GM21381 (cell line): Measurements from ENCODE around the gene FTSJ3.

Experiments used
- ATAC-seq: cut with Tn5 transposase; IDR thresholded peaks from one replicate; pipeline ENCODE4 v1.9.1; 2021; ENCODE audit warnings: mild to moderate bottlenecking, moderate library complexity; ENCODE audit not compliant: unreplicated experiment

The FTSJ3 gene

GRCh38 chr17:63790057-63790456, 37.4 kb downstream of the FTSJ3 start:
- ATAC-seq, result no peak

GRCh38 chr17:63786971-63787711, 40.3 kb downstream of the FTSJ3 start:
- no peak for ATAC-seq

- ATAC-seq, result no peak
Observed at GRCh38 chr17:63786117-63786516, 41.3 kb downstream of the FTSJ3 start.

GRCh38 chr17:63785556-63785955, 41.9 kb downstream of the FTSJ3 start:
- no peak for ATAC-seq

- ATAC-seq, result no peak
Observed at GRCh38 chr17:63783522-63783921, 43.9 kb downstream of the FTSJ3 start.

GRCh38 chr17:63780928-63781327, 46.5 kb downstream of the FTSJ3 start:
- no peak for ATAC-seq

- no peak for ATAC-seq
Observed at GRCh38 chr17:63780507-63780906, 47.0 kb downstream of the FTSJ3 start.

GRCh38 chr17:63775420-63775819, 52.0 kb downstream of the FTSJ3 start:
- no peak for ATAC-seq

- ATAC-seq, result no peak
Observed at GRCh38 chr17:63774969-63775265, 52.5 kb downstream of the FTSJ3 start.

- peak; percentile 1 for ATAC-seq
Observed at GRCh38 chr17:63774141-63774968, 53.1 kb downstream of the FTSJ3 start, which contains the start of gene DDX42. Gene DDX42 (plus strand): TSS chr17:63774170. CDS start chr17:63787050, 12,880 bp downstream.

GRCh38 chr17:63773272-63774140, 54.0 kb downstream of the FTSJ3 start, which contains the start of gene CCDC47:
Gene CCDC47 (minus strand): TSS chr17:63773597. CDS start chr17:63766175, 7,422 bp downstream.
- peak; percentile 85 for ATAC-seq

GRCh38 chr17:63772801-63773271, 54.6 kb downstream of the FTSJ3 start:
- no peak for ATAC-seq
